Gastroesophageal sphincter (tissue), 4 donors: ENCODE measurements around the gene SYNGR2. TPM values are rescaled to one million over a fixed set of nuclear protein-coding genes. Genes with fewer than 3 reads are reported as not detected.

ENCODE experiments used
- ATAC-seq: fragments of 150-250 bp; one replicate; pipeline ENCODE4 v1.9.1; 2016; ENCODE audit warnings: mild to moderate bottlenecking, moderate library complexity
- H3K27ac ChIP-seq, 4 donors: fragments of 200-600 bp; sonication (generic) in 3 of 4; 1 replicate in 3 of 4; 2 replicates in 1 of 4; pipeline ENCODE4 v1.5.1; 2016 to 2019
- H3K27me3 ChIP-seq: fragments of 200-600 bp; sonication (generic); one replicate; pipeline ENCODE4 v1.5.1; 2019
- H3K36me3 ChIP-seq, 2 donors: fragments of 200-600 bp; sonication (generic); one replicate each; pipeline ENCODE4 v1.5.1; 2019; ENCODE audit warnings: control low read depth in 1 of 2
- H3K4me1 ChIP-seq, 3 donors: fragments of 200-600 bp; sonication (generic); 1 replicate in 2 of 3; 2 replicates in 1 of 3; pipeline ENCODE4 v1.5.1; 2016 to 2019; ENCODE audit warnings: control low read depth in 2 of 3
- H3K4me3 ChIP-seq, 2 donors: fragments of 200-600 bp; sonication (generic); one replicate each; pipeline ENCODE4 v1.5.1; 2019; ENCODE audit warnings: mild to moderate bottlenecking in 1 of 2, moderate library complexity in 1 of 2
- H3K9me3 ChIP-seq, 3 donors: fragments of 200-600 bp; sonication (generic); one replicate each; pipeline ENCODE4 v1.5.1; 2017 to 2019; ENCODE audit warnings: control low read depth in 2 of 3
- CTCF ChIP-seq, 4 experiments: fragments of 200-600 bp in 2 of 4; fragments of 450-650 bp in 2 of 4; sonication (generic) in 1 of 4; IDR thresholded peaks; one replicate each; pipeline ENCODE4 v1.5.1; 2017 to 2019; ENCODE audit warnings: antibody characterized with exemption in 4 of 4, mild to moderate bottlenecking in 2 of 4, moderate library complexity in 2 of 4
- EP300 ChIP-seq: sonication (generic); formaldehyde crosslinking; IDR thresholded peaks from one replicate; pipeline ENCODE4 v1.6.1; 2017; ENCODE audit warnings: antibody characterized with exemption, mild to moderate bottlenecking
- POLR2A ChIP-seq, 2 donors: fragments of 450-650 bp; IDR thresholded peaks; one replicate each; pipeline ENCODE4 v1.6.1; 2017; ENCODE audit warnings: antibody characterized with exemption in 2 of 2, mild to moderate bottlenecking in 2 of 2, moderate library complexity in 1 of 2
- POLR2AphosphoS5 ChIP-seq: sonication (generic); formaldehyde crosslinking; IDR thresholded peaks from one replicate; pipeline ENCODE4 v1.6.1; 2017; ENCODE audit warnings: antibody characterized with exemption
- WGBS, 2 donors: methylation state at CpG; one replicate each; pipeline ENCODE4 v1.1.5; 2018; ENCODE audit warnings: low coverage in 1 of 2; 5-methylcytosine and 5-hydroxymethylcytosine counted together
- total RNA-seq, 4 donors: library from RNA; depleted of rRNA; stranded (reverse); fragments of >200 nt; gene quantifications; one replicate each; pipeline ENCODE4 v1.1.0, GENCODE V29; 2016

Gene SYNGR2
- total RNA-seq, 4 donors from 2014 or later = 49.9 to 151 (median 81.2) TPM

- Histone ChIP-seq H3K27me3 (peaks cover 26% of the 10 kb centered on the region), H3K9me3 (no peaks in the 10 kb centered on the region), H3K36me3 (peaks cover 0 to 59% of the 10 kb centered on the region in 2 donors), H3K4me1 (peaks cover 0 to 54% (median 21%) of the 10 kb centered on the region in 3 donors), H3K27ac (peak overlapping the region in 3 of 4 donors; percentile 77 to 81 (median 81)), H3K4me3 (no peak overlapping the region)
- TF ChIP-seq POLR2AphosphoS5 (no peak), EP300 (no peak), POLR2A (IDR thresholded peaks at IDR 0.05) (no peak), CTCF (IDR thresholded peaks at IDR 0.05) (no peak)
- WGBS, 2 donors = 77 to 100% methylated on average over 2 to 6 of the region's 30 CpGs
- no peak for ATAC-seq
Measured at GRCh38 chr17:78124081-78124835, 44.1 kb upstream of the SYNGR2 start.

- Histone ChIP-seq H3K27me3 (peaks cover 31% of the 10 kb centered on the region), H3K36me3 (peaks cover 0 to 58% of the 10 kb centered on the region in 2 donors), H3K4me1 (peaks cover 0 to 59% (median 21%) of the 10 kb centered on the region in 3 donors), H3K27ac (peak overlapping the region in 3 of 4 donors; percentile 77 to 81 (median 81)), H3K4me3 (no peak overlapping the region), H3K9me3 (no peaks in the 10 kb centered on the region)
- no peak for ATAC-seq
- TF ChIP-seq POLR2A (IDR thresholded peaks at IDR 0.05) (peak in 1 of 2 donors; percentile 5), CTCF (IDR thresholded peaks at IDR 0.05) (no peak)
- WGBS, 2 donors = no CpG with 5 or more reads among the region's 12 CpGs
Measured at GRCh38 chr17:78124836-78125137, 43.6 kb upstream of the SYNGR2 start.

- WGBS, 2 donors = 83% methylated on average over 1 of the region's 39 CpGs; no CpG with 5 or more reads in 1 of the 2 donors
- Histone ChIP-seq H3K4me3 (no peak overlapping the region), H3K27ac (peak overlapping the region in 3 of 4 donors; percentile 77 to 81 (median 81)), H3K4me1 (peaks cover 0 to 65% (median 21%) of the 10 kb centered on the region in 3 donors), H3K27me3 (peaks cover 36% of the 10 kb centered on the region), H3K36me3 (peaks cover 0 to 56% of the 10 kb centered on the region in 2 donors), H3K9me3 (no peaks in the 10 kb centered on the region)
- ATAC-seq = no peak
- TF ChIP-seq POLR2A (IDR thresholded peaks at IDR 0.05) = no peak
- TF ChIP-seq EP300 = no peak
- TF ChIP-seq POLR2AphosphoS5 = no peak
- no peak for TF ChIP-seq CTCF (IDR thresholded peaks at IDR 0.05)
Measured at GRCh38 chr17:78125138-78125913, 43.1 kb upstream of the SYNGR2 start.

GRCh38 chr17:78125976-78126894, 42.1 kb upstream of the SYNGR2 start:
- H3K27ac ChIP-seq = peak overlapping the region in 3 of 4 donors; percentile 77 to 81 (median 81)
- 80% methylated on average over 1 of the region's 25 CpGs; no CpG with 5 or more reads in 1 of the 2 donors for WGBS, 2 donors
- H3K36me3 ChIP-seq = peaks cover 0 to 47% of the 10 kb centered on the region in 2 donors
- H3K4me1 ChIP-seq = peaks cover 0 to 73% (median 22%) of the 10 kb centered on the region in 3 donors
- H3K4me3 ChIP-seq = no peak overlapping the region
- ATAC-seq = no peak
- H3K27me3 ChIP-seq = peaks cover 45% of the 10 kb centered on the region
- no peak for TF ChIP-seq POLR2A (IDR thresholded peaks at IDR 0.05)
- TF ChIP-seq POLR2AphosphoS5 = no peak
- no peak for TF ChIP-seq CTCF (IDR thresholded peaks at IDR 0.05)
- TF ChIP-seq EP300 = no peak
- no peaks in the 10 kb centered on the region for H3K9me3 ChIP-seq
